Fibroblast of lung (primary cell): ENCODE data around the gene MAP3K8. TPM values are rescaled to one million over a fixed set of nuclear protein-coding genes. Genes with fewer than 3 reads are reported as not detected.

Experiments used
- DNase-seq, 2 donors: peaks; one replicate each; pipeline versions ENCODE4 v3.0.0 to v3.0.0-alpha.2; 2010; ENCODE audit warnings: low read depth in 2 of 2
- H2AFZ ChIP-seq: 2 replicates; pipeline ENCODE4 v1.5.1; 2012; ENCODE audit warnings: low read length, control low read depth, inconsistent platforms
- H3K27ac ChIP-seq: 2 replicates; pipeline ENCODE4 v1.5.1; 2011; ENCODE audit warnings: low read length, control low read depth; ENCODE audit not compliant: insufficient read depth
- H3K27me3 ChIP-seq: 2 replicates; pipeline ENCODE4 v1.5.1; 2011; ENCODE audit warnings: mild to moderate bottlenecking, low read length; ENCODE audit not compliant: control insufficient read depth, insufficient read depth
- H3K36me3 ChIP-seq: 2 replicates; pipeline ENCODE4 v1.5.1; 2011; ENCODE audit warnings: low read length; ENCODE audit not compliant: control insufficient read depth, insufficient read depth
- H3K4me1 ChIP-seq: 2 replicates; pipeline ENCODE4 v1.5.1; 2011; ENCODE audit warnings: low read length; ENCODE audit not compliant: control insufficient read depth, insufficient read depth; ENCODE audit errors: extremely low read depth
- H3K4me2 ChIP-seq: 2 replicates; pipeline ENCODE4 v1.5.1; 2011; ENCODE audit warnings: low read length, control low read depth; ENCODE audit not compliant: insufficient read depth; ENCODE audit errors: extremely low read depth
- H3K4me3 ChIP-seq, 4 experiments: fragments of 200-600 bp in 1 of 4; sonication (generic) in 1 of 4; replicated peaks in 1 of 4; 2 replicates each; pipeline ENCODE4 v1.5.1; 2011 to 2016; ENCODE audit warnings: low read length in 4 of 4, low read depth in 3 of 4, mild to moderate bottlenecking in 3 of 4, control low read depth in 2 of 4, inconsistent platforms in 1 of 4, mixed read lengths in 1 of 4; ENCODE audit not compliant: insufficient read depth in 1 of 4; ENCODE audit errors: control extremely low read depth in 1 of 4
- H3K79me2 ChIP-seq: 2 replicates; pipeline ENCODE4 v1.5.1; 2012; ENCODE audit warnings: mild to moderate bottlenecking, low read length, inconsistent platforms; ENCODE audit not compliant: control insufficient read depth, insufficient read depth
- H3K9ac ChIP-seq: 2 replicates; pipeline ENCODE4 v1.5.1; 2011; ENCODE audit warnings: mild to moderate bottlenecking, low read length, control low read depth; ENCODE audit not compliant: insufficient read depth
- H3K9me3 ChIP-seq: 2 replicates; pipeline ENCODE4 v1.5.1; 2012; ENCODE audit warnings: low read depth, low read length; ENCODE audit not compliant: control insufficient read depth, insufficient read depth
- H4K20me1 ChIP-seq: 2 replicates; pipeline ENCODE4 v1.5.1; 2011; ENCODE audit warnings: low read length; ENCODE audit not compliant: control insufficient read depth, insufficient read depth; ENCODE audit errors: extremely low read depth
- EZH2 ChIP-seq: IDR thresholded peaks from 2 replicates; pipeline ENCODE4 v1.5.1; 2012; ENCODE audit warnings: low read length, control low read depth, mild to moderate bottlenecking; ENCODE audit errors: missing control alignments
- polyA plus RNA-seq, 2 donors: library from polyadenylated mRNA; depleted of rRNA in 1 of 2; stranded (reverse) in 1 of 2; unstranded in 1 of 2; fragments of >200 nt; gene quantifications; 2 replicates each; pipeline ENCODE4 v1.2.1, GENCODE V29; 2011 to 2012; ENCODE audit warnings: missing spikeins in 1 of 2
- total RNA-seq: library from RNA; depleted of rRNA; stranded (reverse); fragments of >200 nt; gene quantifications from 2 replicates; pipeline ENCODE4 v1.2.1, GENCODE V29; 2014
- TF ChIP-seq, protein P1 (sequence below), 2 donors: IDR thresholded peaks in 1 of 2; conservative IDR thresholded peaks in 1 of 2; 1 replicate in 1 of 2; 2 replicates in 1 of 2; pipeline ENCODE4 v1.5.1; 2011 to 2012; ENCODE audit warnings: low read length in 2 of 2, control low read depth in 1 of 2, inconsistent platforms in 1 of 2, low read depth in 1 of 2, mild to moderate bottlenecking in 1 of 2

The MAP3K8 gene
- total and polyA plus RNA-seq, 2 donors (not counting 1 experiment from before 2014, with no cell fraction given), result 20.0 to 52.6 TPM

DNA sequence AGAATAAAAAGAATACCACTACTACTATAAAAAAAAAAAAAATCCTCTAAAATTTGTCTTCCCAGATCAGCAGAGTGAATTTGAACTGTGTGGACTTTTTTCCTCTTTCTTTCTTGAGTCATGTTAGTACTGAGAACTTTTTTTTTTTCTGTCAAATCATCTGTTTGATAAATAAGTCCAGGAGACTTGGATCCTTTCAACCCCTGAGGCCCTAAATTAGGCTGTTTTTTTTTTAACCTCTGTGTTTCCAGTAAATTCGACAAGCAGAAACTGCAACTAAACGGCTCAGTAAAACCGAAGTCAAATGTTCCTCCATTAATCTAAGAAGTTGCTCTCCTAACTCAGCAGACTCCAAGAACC is 2.7 kb downstream of the MAP3K8 start:
- H3K9ac ChIP-seq, result peak overlapping the region; percentile 37
- peaks cover 5% of the 10 kb centered on the region for H3K36me3 ChIP-seq
- TF ChIP-seq, protein P1, sequence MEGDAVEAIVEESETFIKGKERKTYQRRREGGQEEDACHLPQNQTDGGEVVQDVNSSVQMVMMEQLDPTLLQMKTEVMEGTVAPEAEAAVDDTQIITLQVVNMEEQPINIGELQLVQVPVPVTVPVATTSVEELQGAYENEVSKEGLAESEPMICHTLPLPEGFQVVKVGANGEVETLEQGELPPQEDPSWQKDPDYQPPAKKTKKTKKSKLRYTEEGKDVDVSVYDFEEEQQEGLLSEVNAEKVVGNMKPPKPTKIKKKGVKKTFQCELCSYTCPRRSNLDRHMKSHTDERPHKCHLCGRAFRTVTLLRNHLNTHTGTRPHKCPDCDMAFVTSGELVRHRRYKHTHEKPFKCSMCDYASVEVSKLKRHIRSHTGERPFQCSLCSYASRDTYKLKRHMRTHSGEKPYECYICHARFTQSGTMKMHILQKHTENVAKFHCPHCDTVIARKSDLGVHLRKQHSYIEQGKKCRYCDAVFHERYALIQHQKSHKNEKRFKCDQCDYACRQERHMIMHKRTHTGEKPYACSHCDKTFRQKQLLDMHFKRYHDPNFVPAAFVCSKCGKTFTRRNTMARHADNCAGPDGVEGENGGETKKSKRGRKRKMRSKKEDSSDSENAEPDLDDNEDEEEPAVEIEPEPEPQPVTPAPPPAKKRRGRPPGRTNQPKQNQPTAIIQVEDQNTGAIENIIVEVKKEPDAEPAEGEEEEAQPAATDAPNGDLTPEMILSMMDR (conservative IDR thresholded peaks at IDR 0.05 in 1 of 2, IDR thresholded peaks at IDR 0.05 in 1 of 2; ENCODE audit: low read depth in 1 of 2, low read length in 2 of 2), result no peak
- no peak for TF ChIP-seq EZH2
- peak overlapping the region; percentile 73 for H3K4me2 ChIP-seq
- peaks cover 59% of the 10 kb centered on the region for H3K79me2 ChIP-seq
- no peak for DNase-seq
- H3K4me1 ChIP-seq, result peaks cover 13% of the 10 kb centered on the region
- H2AFZ ChIP-seq, result no peak overlapping the region
- peak overlapping the region; percentile 28 to 92 (median 66) for H3K4me3 ChIP-seq
- no peaks in the 10 kb centered on the region for H4K20me1 ChIP-seq
- no peaks in the 10 kb centered on the region for H3K9me3 ChIP-seq
- peak overlapping the region; percentile 95 for H3K27ac ChIP-seq
- no peaks in the 10 kb centered on the region for H3K27me3 ChIP-seq

DNA sequence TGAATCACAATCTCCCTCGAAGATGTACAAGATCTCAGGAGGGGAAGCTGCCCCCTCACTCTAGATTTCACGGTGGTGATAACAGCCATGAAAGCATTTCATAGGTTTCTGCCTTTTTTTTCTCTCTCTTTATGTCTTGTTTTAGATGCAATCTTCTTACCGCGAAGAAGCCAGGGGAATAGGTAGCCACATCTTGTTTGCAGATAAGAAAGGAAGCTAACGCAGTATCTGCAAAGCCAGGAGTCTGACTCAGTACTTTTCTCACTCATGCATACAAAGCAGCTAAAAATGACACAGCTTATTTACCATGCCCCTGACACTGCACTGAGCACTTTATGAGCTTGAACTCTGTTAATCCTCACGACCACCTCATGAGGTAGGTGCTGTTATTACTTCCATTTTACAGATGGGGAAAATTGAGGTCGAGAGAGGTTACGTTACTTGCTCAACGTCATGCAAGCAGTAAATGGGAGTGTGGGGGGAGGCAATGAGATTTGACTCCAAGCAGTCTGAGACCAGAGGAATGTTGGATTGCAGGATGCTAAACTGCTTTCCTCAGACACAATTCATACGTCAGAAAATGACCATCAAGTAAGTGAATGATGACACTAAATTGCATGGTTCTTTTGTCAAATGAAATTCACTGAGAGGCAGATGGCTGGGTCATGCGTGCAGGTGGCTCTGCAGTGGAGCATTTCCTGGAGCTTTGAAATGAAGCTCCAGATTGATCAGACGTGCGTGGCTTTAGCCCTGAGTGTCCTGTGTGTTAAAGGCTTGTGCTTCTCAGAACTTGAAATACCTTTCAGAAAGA is 3.3 kb downstream of the MAP3K8 start:
- Histone ChIP-seq H3K79me2 (peaks cover 64% of the 10 kb centered on the region), H3K9ac (peak overlapping the region; percentile 55), H4K20me1 (no peaks in the 10 kb centered on the region), H3K4me2 (peak overlapping the region; percentile 73), H3K9me3 (no peaks in the 10 kb centered on the region), H2AFZ (no peak overlapping the region), H3K4me1 (peaks cover 13% of the 10 kb centered on the region), H3K4me3 (peak overlapping the region; percentile 28 to 92 (median 66)), H3K27me3 (no peaks in the 10 kb centered on the region), H3K27ac (peak overlapping the region; percentile 95), H3K36me3 (peaks cover 5% of the 10 kb centered on the region)
- DNase-seq, result peak; percentile 69 to 87
- TF ChIP-seq, protein P1 (conservative IDR thresholded peaks at IDR 0.05 in 1 of 2, IDR thresholded peaks at IDR 0.05 in 1 of 2; ENCODE audit: low read depth in 1 of 2, low read length in 2 of 2), result no peak
- no peak for TF ChIP-seq EZH2

DNA sequence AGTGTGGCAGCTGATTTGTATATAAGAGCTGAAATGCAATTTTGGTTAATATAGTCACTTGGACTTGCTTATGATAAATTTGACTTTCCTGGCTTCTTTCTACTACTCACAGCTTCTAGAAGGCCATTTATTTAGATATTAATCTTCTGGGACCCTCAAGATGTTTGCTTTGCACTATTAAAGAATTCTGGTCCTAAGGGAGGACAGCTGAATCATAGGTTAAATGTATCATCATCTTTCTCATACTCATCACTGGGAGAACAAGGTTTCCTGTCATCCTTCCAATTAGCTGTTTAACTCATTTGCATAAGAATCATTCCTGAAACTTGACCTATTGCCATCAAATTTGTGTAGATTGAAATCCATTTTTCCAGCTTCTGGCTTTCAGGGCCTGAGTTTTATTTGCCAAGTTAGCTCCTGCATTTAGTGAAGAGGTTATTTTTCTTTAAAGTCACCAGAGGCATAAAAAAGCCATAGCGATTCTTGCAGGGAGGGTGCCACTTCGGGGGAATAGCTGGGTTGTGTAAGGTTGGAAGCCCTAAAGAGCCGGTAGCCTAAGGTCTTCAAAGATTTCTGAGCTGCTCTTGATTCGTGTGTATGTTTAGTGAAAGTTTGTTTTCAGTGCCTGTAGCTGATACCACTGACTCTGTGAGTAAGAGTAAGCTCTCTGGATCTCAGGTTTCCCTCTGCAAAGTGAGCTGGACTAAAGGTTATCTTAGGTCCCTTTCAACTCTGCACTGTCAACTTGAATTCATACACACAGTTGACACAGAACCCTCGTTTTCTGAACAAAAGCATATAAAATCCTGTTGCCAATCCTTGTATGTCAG is 4.3 kb downstream of the MAP3K8 start:
- Histone ChIP-seq H3K4me2 (peak overlapping the region; percentile 73), H2AFZ (no peak overlapping the region), H3K36me3 (peaks cover 5% of the 10 kb centered on the region), H3K79me2 (peaks cover 71% of the 10 kb centered on the region), H4K20me1 (no peaks in the 10 kb centered on the region), H3K27ac (peak overlapping the region; percentile 95), H3K4me3 (peak overlapping the region; percentile 28 to 92 (median 66)), H3K27me3 (no peaks in the 10 kb centered on the region), H3K9ac (peak overlapping the region; percentile 55), H3K4me1 (peaks cover 11% of the 10 kb centered on the region), H3K9me3 (no peaks in the 10 kb centered on the region)
- DNase-seq, result peak; percentile 45 to 55
- TF ChIP-seq, protein P1 (conservative IDR thresholded peaks at IDR 0.05 in 1 of 2, IDR thresholded peaks at IDR 0.05 in 1 of 2; ENCODE audit: low read depth in 1 of 2, low read length in 2 of 2), result no peak
- TF ChIP-seq EZH2, result no peak
